ENCODE data around the gene AVP.

Gene AVP

GRCh38 chr20:3107464-3108025 lies 23.0 kb upstream of the AVP start:
- Histone ChIP-seq H3F3A (ENCODE audit: control insufficient read depth, insufficient read depth) (no peaks in the 10 kb centered on the region), H3K4me2 (ENCODE audit: low read length) (no peak overlapping the region), H3K79me2 (ENCODE audit: control insufficient read depth, low read length) (no peaks in the 10 kb centered on the region), H3K4me1 (ENCODE audit: control insufficient read depth, low read length) (no peaks in the 10 kb centered on the region), H3K4me3 (ENCODE audit: low read length) (no peak overlapping the region), H3K9me3 (ENCODE audit: control insufficient read depth, insufficient read depth, low read length) (no peaks in the 10 kb centered on the region), H3K9me2 (replicated peaks; ENCODE audit: control insufficient read depth, low read length) (no peaks in the 10 kb centered on the region), H3K36me3 (ENCODE audit: control insufficient read depth, low read length) (no peaks in the 10 kb centered on the region), H3K27me3 (ENCODE audit: control insufficient read depth, low read length) (no peaks in the 10 kb centered on the region), H4K20me1 (ENCODE audit: control insufficient read depth, insufficient read depth, low read depth, low read length) (no peaks in the 10 kb centered on the region), H3K27ac (ENCODE audit: low read depth, low read length) (no peak overlapping the region)
- no peak for TF ChIP-seq EZH2phosphoT487 (IDR thresholded peaks at IDR 0.05; ENCODE audit: borderline replicate concordance, low read length)
- TF ChIP-seq CTCF (IDR thresholded peaks at IDR 0.05; ENCODE audit: low read depth, low read length, poor library complexity, severe bottlenecking) = no peak

GRCh38 chr20:3106658-3107463 lies 22.3 kb upstream of the AVP start:
- no peaks in the 10 kb centered on the region for H3K9me3 ChIP-seq (ENCODE audit: control insufficient read depth, insufficient read depth, low read length)
- no peaks in the 10 kb centered on the region for H3K9me2 ChIP-seq (replicated peaks; ENCODE audit: control insufficient read depth, low read length)
- no peak overlapping the region for H3K4me3 ChIP-seq (ENCODE audit: low read length)
- no peak overlapping the region for H3K27ac ChIP-seq (ENCODE audit: low read depth, low read length)
- no peaks in the 10 kb centered on the region for H3K36me3 ChIP-seq (ENCODE audit: control insufficient read depth, low read length)
- no peaks in the 10 kb centered on the region for H4K20me1 ChIP-seq (ENCODE audit: control insufficient read depth, insufficient read depth, low read depth, low read length)
- H3F3A ChIP-seq (ENCODE audit: control insufficient read depth, insufficient read depth) = no peaks in the 10 kb centered on the region
- TF ChIP-seq EZH2phosphoT487 (IDR thresholded peaks at IDR 0.05; ENCODE audit: borderline replicate concordance, low read length) (no peak), CTCF (IDR thresholded peaks at IDR 0.05; ENCODE audit: low read depth, low read length, poor library complexity, severe bottlenecking) (no peak)
- H3K4me2 ChIP-seq (ENCODE audit: low read length) = no peak overlapping the region
- H3K4me1 ChIP-seq (ENCODE audit: control insufficient read depth, low read length) = no peaks in the 10 kb centered on the region
- H3K79me2 ChIP-seq (ENCODE audit: control insufficient read depth, low read length) = no peaks in the 10 kb centered on the region
- no peaks in the 10 kb centered on the region for H3K27me3 ChIP-seq (ENCODE audit: control insufficient read depth, low read length)

- Histone ChIP-seq H3K4me1 (ENCODE audit: control insufficient read depth, low read length) (no peaks in the 10 kb centered on the region), H3K27me3 (ENCODE audit: control insufficient read depth, low read length) (no peaks in the 10 kb centered on the region), H3K27ac (ENCODE audit: low read depth, low read length) (no peak overlapping the region), H3K9me2 (replicated peaks; ENCODE audit: control insufficient read depth, low read length) (no peaks in the 10 kb centered on the region), H3K79me2 (ENCODE audit: control insufficient read depth, low read length) (no peaks in the 10 kb centered on the region), H3K4me2 (ENCODE audit: low read length) (no peak overlapping the region), H3F3A (ENCODE audit: control insufficient read depth, insufficient read depth) (no peaks in the 10 kb centered on the region), H3K9me3 (ENCODE audit: control insufficient read depth, insufficient read depth, low read length) (no peaks in the 10 kb centered on the region), H3K4me3 (ENCODE audit: low read length) (no peak overlapping the region), H3K36me3 (ENCODE audit: control insufficient read depth, low read length) (no peaks in the 10 kb centered on the region), H4K20me1 (ENCODE audit: control insufficient read depth, insufficient read depth, low read depth, low read length) (no peaks in the 10 kb centered on the region)
- no peak for TF ChIP-seq EZH2phosphoT487 (IDR thresholded peaks at IDR 0.05; ENCODE audit: borderline replicate concordance, low read length)
- no peak for TF ChIP-seq CTCF (IDR thresholded peaks at IDR 0.05; ENCODE audit: low read depth, low read length, poor library complexity, severe bottlenecking)
Observed at GRCh38 chr20:3106185-3106584, 21.7 kb upstream of the AVP start.

All from DOHH2 (cell line).